WTC11 (cell line): ENCODE data around the gene TMEM212. TPM values are rescaled to one million over a fixed set of nuclear protein-coding genes. Genes with fewer than 3 reads are reported as not detected.

Experiments
- ATAC-seq: fragments of 200-7000 bp; cut with Tn5 transposase; 2 replicates; pipeline ENCODE4 v1.10.0; 2021; ENCODE audit warnings: mild to moderate bottlenecking, moderate library complexity
- Bru-seq: library from RNA; stranded (reverse); fragments of 400-500 nt; gene quantifications from one replicate; lab custom pipeline; 2021; lab: Mats Ljungman, UMichigan
- CTCF ChIA-PET: fragments of 300-600 bp; sonication (Branson Sonifier 250); formaldehyde crosslinking; loops from one replicate; lab custom pipeline; 2021; ENCODE audit warnings: antibody characterized with exemption; lab: Charles Lee
- POLR2A ChIA-PET: fragments of 350-600 bp; sonication (Branson Sonifier 250); formaldehyde crosslinking; loops from one replicate; lab custom pipeline; 2021; ENCODE audit warnings: antibody characterized with exemption; lab: Charles Lee
- DNase-seq: peaks from one replicate; pipeline ENCODE4 v3.0.0; 2021; ENCODE audit warnings: low spot score
- H3K27ac Mint-ChIP-seq: 2 replicates; pipeline ENCODE4 v1.8.0; 2021; ENCODE audit warnings: mixed read lengths
- H3K27me3 Mint-ChIP-seq: 2 replicates; pipeline ENCODE4 v1.8.0; 2021; ENCODE audit warnings: low read depth, mild to moderate bottlenecking, moderate library complexity, mixed read lengths
- H3K36me3 Mint-ChIP-seq: 2 replicates; pipeline ENCODE4 v1.8.0; 2021; ENCODE audit warnings: mixed read lengths
- H3K4me1 Mint-ChIP-seq: 2 replicates; pipeline ENCODE4 v1.8.0; 2022; ENCODE audit warnings: mixed read lengths
- H3K4me3 Mint-ChIP-seq: 2 replicates; pipeline ENCODE4 v1.8.0; 2021; ENCODE audit warnings: mild to moderate bottlenecking, moderate library complexity, mixed read lengths
- H3K9me3 Mint-ChIP-seq: 2 replicates; pipeline ENCODE4 v1.8.0; 2021; ENCODE audit warnings: mixed read lengths
- AFF4 ChIP-seq: sonication (generic); formaldehyde crosslinking; IDR thresholded peaks from 2 replicates; pipeline ENCODE4 v1.8.1; 2023; ENCODE audit warnings: mild to moderate bottlenecking, missing genetic modification reagents, borderline replicate concordance
- E2F4 ChIP-seq: sonication (generic); formaldehyde crosslinking; IDR thresholded peaks from 2 replicates; pipeline ENCODE4 v1.8.1; 2022; ENCODE audit warnings: low read depth, mild to moderate bottlenecking, moderate library complexity, missing genetic modification reagents, borderline replicate concordance
- ESRRA ChIP-seq: sonication (generic); formaldehyde crosslinking; IDR thresholded peaks from 2 replicates; pipeline ENCODE4 v1.8.1; 2022; ENCODE audit warnings: mild to moderate bottlenecking, missing genetic modification reagents, borderline replicate concordance
- FOXK1 ChIP-seq: sonication (generic); formaldehyde crosslinking; IDR thresholded peaks from 2 replicates; pipeline ENCODE4 v1.8.0; 2022; ENCODE audit warnings: mild to moderate bottlenecking, moderate library complexity, missing genetic modification reagents
- GABPB1 ChIP-seq: sonication (generic); formaldehyde crosslinking; IDR thresholded peaks from 2 replicates; pipeline ENCODE4 v1.8.1; 2023; ENCODE audit warnings: mild to moderate bottlenecking, missing genetic modification reagents
- MXD4 ChIP-seq: fragments of 250-450 bp; sonication (Bioruptor Pico); IDR thresholded peaks from 2 replicates; pipeline ENCODE4 v1.8.0; 2021; ENCODE audit warnings: mild to moderate bottlenecking, moderate library complexity, borderline replicate concordance
- NR2C2 ChIP-seq: sonication (generic); formaldehyde crosslinking; IDR thresholded peaks from 2 replicates; pipeline ENCODE4 v1.8.0; 2022; ENCODE audit warnings: mild to moderate bottlenecking, missing genetic modification reagents
- PRRX2 ChIP-seq: fragments of 250-450 bp; sonication (Bioruptor Pico); IDR thresholded peaks from 2 replicates; pipeline ENCODE4 v1.8.0; 2021; ENCODE audit warnings: mild to moderate bottlenecking
- RELA ChIP-seq: sonication (generic); formaldehyde crosslinking; IDR thresholded peaks from 2 replicates; pipeline ENCODE4 v1.8.1; 2022; ENCODE audit warnings: missing genetic modification reagents, mild to moderate bottlenecking, borderline replicate concordance
- SOX15 ChIP-seq: fragments of 250-450 bp; sonication (Bioruptor Pico); IDR thresholded peaks from 2 replicates; pipeline ENCODE4 v1.9.0; 2021; ENCODE audit warnings: mild to moderate bottlenecking
- USF1 ChIP-seq: sonication (generic); formaldehyde crosslinking; IDR thresholded peaks from 2 replicates; pipeline ENCODE4 v1.8.0; 2022; ENCODE audit warnings: mild to moderate bottlenecking, missing genetic modification reagents
- ZMAT4 ChIP-seq: fragments of 250-450 bp; sonication (Bioruptor Pico); IDR thresholded peaks from 2 replicates; pipeline ENCODE4 v1.9.0; 2021; ENCODE audit warnings: mild to moderate bottlenecking
- ZNF138 ChIP-seq: sonication (generic); formaldehyde crosslinking; conservative IDR thresholded peaks from 2 replicates; pipeline ENCODE4 v1.8.1; 2022; ENCODE audit warnings: mild to moderate bottlenecking, moderate library complexity, missing genetic modification reagents
- ZNF671 ChIP-seq: fragments of 250-450 bp; sonication (Bioruptor Pico); IDR thresholded peaks from 2 replicates; pipeline ENCODE4 v1.8.0; 2021; ENCODE audit warnings: mild to moderate bottlenecking
- long read RNA-seq, 3 experiments: library from RNA in 1 of 3; library from capped mRNA in 1 of 3; library from polyadenylated mRNA in 1 of 3; unstranded in 2 of 3; stranded (forward) in 1 of 3; transcript quantifications; one replicate each; pipeline ENCODE4 v2.0.0, GENCODE V29; 2021
- total RNA-seq: library from RNA; stranded (reverse); gene quantifications from 3 replicates; pipeline ENCODE4 v1.2.3, GENCODE V29; 2021
- TF ChIP-seq, protein P1 (sequence below): fragments of 250-450 bp; sonication (Bioruptor Pico); IDR thresholded peaks from 2 replicates; pipeline ENCODE4 v1.9.0; 2021; ENCODE audit warnings: mild to moderate bottlenecking
- TF ChIP-seq, protein P2 (sequence below): fragments of 250-450 bp; sonication (Bioruptor Pico); IDR thresholded peaks from 2 replicates; pipeline ENCODE4 v1.9.0; 2021; ENCODE audit warnings: moderate library complexity, mild to moderate bottlenecking, inconsistent platforms, borderline replicate concordance
- TF ChIP-seq, protein P3 (sequence below): sonication (generic); formaldehyde crosslinking; IDR thresholded peaks from 2 replicates; pipeline ENCODE4 v1.8.1; 2023; ENCODE audit warnings: mild to moderate bottlenecking, missing genetic modification reagents, moderate library complexity
- TF ChIP-seq, protein P4 (sequence below): sonication (generic); formaldehyde crosslinking; IDR thresholded peaks from 2 replicates; pipeline ENCODE4 v1.8.1; 2023; ENCODE audit warnings: mild to moderate bottlenecking, missing genetic modification reagents, moderate library complexity
- TF ChIP-seq, protein P5 (sequence below): sonication (generic); formaldehyde crosslinking; IDR thresholded peaks from 2 replicates; pipeline ENCODE4 v1.8.0; 2022; ENCODE audit warnings: mild to moderate bottlenecking, missing genetic modification reagents

TMEM212 gene
- not detected in 3 replicates for total RNA-seq
- not detected for Bru-seq, nascent RNA
- long read RNA-seq, experiment 1: 0 reads
- long read RNA-seq, experiment 2: 0 reads
- long read RNA-seq, experiment 3: 0 reads

- Mint-ChIP-seq H3K4me3 (no peak within 1 kb of the TSS), H3K4me1 (peaks cover 32% of the 10 kb centered on the region), H3K27ac (no peak within 1 kb of the TSS), H3K36me3 (no peaks in the 10 kb centered on the region), H3K27me3 (no peaks in the 10 kb centered on the region), H3K9me3 (peaks cover 5% of the 10 kb centered on the region; the same call in 1 of the 2 replicates)
- TF ChIP-seq, protein P1, sequence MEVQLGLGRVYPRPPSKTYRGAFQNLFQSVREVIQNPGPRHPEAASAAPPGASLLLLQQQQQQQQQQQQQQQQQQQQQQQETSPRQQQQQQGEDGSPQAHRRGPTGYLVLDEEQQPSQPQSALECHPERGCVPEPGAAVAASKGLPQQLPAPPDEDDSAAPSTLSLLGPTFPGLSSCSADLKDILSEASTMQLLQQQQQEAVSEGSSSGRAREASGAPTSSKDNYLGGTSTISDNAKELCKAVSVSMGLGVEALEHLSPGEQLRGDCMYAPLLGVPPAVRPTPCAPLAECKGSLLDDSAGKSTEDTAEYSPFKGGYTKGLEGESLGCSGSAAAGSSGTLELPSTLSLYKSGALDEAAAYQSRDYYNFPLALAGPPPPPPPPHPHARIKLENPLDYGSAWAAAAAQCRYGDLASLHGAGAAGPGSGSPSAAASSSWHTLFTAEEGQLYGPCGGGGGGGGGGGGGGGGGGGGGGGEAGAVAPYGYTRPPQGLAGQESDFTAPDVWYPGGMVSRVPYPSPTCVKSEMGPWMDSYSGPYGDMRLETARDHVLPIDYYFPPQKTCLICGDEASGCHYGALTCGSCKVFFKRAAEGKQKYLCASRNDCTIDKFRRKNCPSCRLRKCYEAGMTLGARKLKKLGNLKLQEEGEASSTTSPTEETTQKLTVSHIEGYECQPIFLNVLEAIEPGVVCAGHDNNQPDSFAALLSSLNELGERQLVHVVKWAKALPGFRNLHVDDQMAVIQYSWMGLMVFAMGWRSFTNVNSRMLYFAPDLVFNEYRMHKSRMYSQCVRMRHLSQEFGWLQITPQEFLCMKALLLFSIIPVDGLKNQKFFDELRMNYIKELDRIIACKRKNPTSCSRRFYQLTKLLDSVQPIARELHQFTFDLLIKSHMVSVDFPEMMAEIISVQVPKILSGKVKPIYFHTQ (CRISPR knock-in tag): no peak
- peak; percentile 43 for TF ChIP-seq GABPB1 (CRISPR knock-in tag)
- TF ChIP-seq FOXK1 (CRISPR knock-in tag): no peak
- ChIA-PET CTCF (interaction anchor here (1.5 kb wide), 1 partner anchor 229 kb away, joined by 6 read pairs; no protein-coding TSS in a partner anchor), POLR2A (no interaction called here)
- ATAC-seq: peak; percentile 65
- DNase-seq: no peak
Measured at GRCh38 chr3:171842864-171843518, at the start of gene TMEM212. TSS of gene TMEM212 (plus strand) at chr3:171843349. CDS start at chr3:171843384, 35 bp downstream.

GRCh38 chr3:171796625-171797264 lies 46.4 kb upstream of the TMEM212 start:
- H3K27me3 Mint-ChIP-seq: peaks cover 3% of the 10 kb centered on the region; the same call in 1 of the 2 replicates
- no peak overlapping the region for H3K4me3 Mint-ChIP-seq
- DNase-seq (no peak), ATAC-seq (no peak)
- POLR2A ChIA-PET: no interaction called here
- no peak overlapping the region for H3K27ac Mint-ChIP-seq
- H3K4me1 Mint-ChIP-seq: peaks cover 18% of the 10 kb centered on the region
- H3K36me3 Mint-ChIP-seq: no peaks in the 10 kb centered on the region
- CTCF ChIA-PET: interaction anchor here (1.0 kb wide), 2 partner anchors 33 kb away, joined by 3 read pairs; no protein-coding TSS in a partner anchor
- peaks cover 4% of the 10 kb centered on the region; the same call in 1 of the 2 replicates for H3K9me3 Mint-ChIP-seq
- TF ChIP-seq, protein P2, sequence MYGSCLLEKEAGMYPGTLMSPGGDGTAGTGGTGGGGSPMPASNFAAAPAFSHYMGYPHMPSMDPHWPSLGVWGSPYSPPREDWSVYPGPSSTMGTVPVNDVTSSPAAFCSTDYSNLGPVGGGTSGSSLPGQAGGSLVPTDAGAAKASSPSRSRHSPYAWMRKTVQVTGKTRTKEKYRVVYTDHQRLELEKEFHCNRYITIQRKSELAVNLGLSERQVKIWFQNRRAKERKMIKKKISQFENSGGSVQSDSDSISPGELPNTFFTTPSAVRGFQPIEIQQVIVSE: no peak
- TF ChIP-seq USF1 (CRISPR knock-in tag) (no peak), MXD4 (no peak), NR2C2 (CRISPR knock-in tag) (no peak), SOX15 (CRISPR knock-in tag) (no peak), E2F4 (CRISPR knock-in tag) (no peak), AFF4 (CRISPR knock-in tag) (no peak), ESRRA (CRISPR knock-in tag) (no peak), RELA (CRISPR knock-in tag) (no peak), ZNF138 (no peak), PRRX2 (no peak), ZNF671 (CRISPR knock-in tag) (no peak), ZMAT4 (no peak)
- TF ChIP-seq, protein P3, sequence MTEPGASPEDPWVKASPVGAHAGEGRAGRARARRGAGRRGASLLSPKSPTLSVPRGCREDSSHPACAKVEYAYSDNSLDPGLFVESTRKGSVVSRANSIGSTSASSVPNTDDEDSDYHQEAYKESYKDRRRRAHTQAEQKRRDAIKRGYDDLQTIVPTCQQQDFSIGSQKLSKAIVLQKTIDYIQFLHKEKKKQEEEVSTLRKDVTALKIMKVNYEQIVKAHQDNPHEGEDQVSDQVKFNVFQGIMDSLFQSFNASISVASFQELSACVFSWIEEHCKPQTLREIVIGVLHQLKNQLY (CRISPR knock-in tag): no peak
- TF ChIP-seq, protein P4, sequence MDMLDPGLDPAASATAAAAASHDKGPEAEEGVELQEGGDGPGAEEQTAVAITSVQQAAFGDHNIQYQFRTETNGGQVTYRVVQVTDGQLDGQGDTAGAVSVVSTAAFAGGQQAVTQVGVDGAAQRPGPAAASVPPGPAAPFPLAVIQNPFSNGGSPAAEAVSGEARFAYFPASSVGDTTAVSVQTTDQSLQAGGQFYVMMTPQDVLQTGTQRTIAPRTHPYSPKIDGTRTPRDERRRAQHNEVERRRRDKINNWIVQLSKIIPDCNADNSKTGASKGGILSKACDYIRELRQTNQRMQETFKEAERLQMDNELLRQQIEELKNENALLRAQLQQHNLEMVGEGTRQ (CRISPR knock-in tag): no peak
- TF ChIP-seq, protein P5, sequence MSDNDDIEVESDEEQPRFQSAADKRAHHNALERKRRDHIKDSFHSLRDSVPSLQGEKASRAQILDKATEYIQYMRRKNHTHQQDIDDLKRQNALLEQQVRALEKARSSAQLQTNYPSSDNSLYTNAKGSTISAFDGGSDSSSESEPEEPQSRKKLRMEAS (CRISPR knock-in tag): no peak
